Pancreas (tissue), 10 donors: ENCODE measurements around the gene NCK2. TPM values are rescaled to one million over a fixed set of nuclear protein-coding genes. Genes with fewer than 3 reads are reported as not detected.

Source experiments
- ATAC-seq, 4 donors: fragments of 200-7000 bp; cut with Tn5 transposase; one replicate each; pipeline versions ENCODE4 v1.8.0 to v1.9.1; 2020; ENCODE audit warnings: mild to moderate bottlenecking in 4 of 4, moderate library complexity in 4 of 4
- DNase-seq, 6 donors: peaks; one replicate each; pipeline ENCODE4 v3.0.0-alpha.2; 2020
- FAIRE-seq: peaks from 2 replicates; lab custom pipeline; 2012; peaks lifted over from hg19 to GRCh38; lab: Jason Lieb, UNC
- H3K27ac ChIP-seq, 4 donors: fragments of 200-600 bp; sonication (generic); 1 replicate in 3 of 4; 2 replicates in 1 of 4; pipeline versions ENCODE4 v1.5.0 to v1.8.0; 2020
- H3K27me3 ChIP-seq, 4 donors: fragments of 200-600 bp; one replicate each; pipeline ENCODE4 v1.8.0; 2021
- H3K36me3 ChIP-seq, 3 donors: fragments of 200-600 bp; sonication (generic) in 1 of 3; one replicate each; pipeline versions ENCODE4 v1.5.0 to v1.8.0; 2020 to 2021
- H3K4me1 ChIP-seq, 3 donors: fragments of 200-600 bp; one replicate each; pipeline ENCODE4 v1.8.0; 2021
- H3K4me3 ChIP-seq, 4 donors: fragments of 200-600 bp; sonication (generic) in 2 of 4; one replicate each; pipeline versions ENCODE4 v1.5.0 to v1.8.0; 2020 to 2021
- H3K9me3 ChIP-seq, 4 donors: fragments of 200-600 bp; one replicate each; pipeline ENCODE4 v1.8.0; 2021
- CTCF ChIP-seq, 4 donors: fragments of 200-600 bp; sonication (generic) in 3 of 4; IDR thresholded peaks; one replicate each; pipeline versions ENCODE4 v1.5.0 to v1.8.0; 2021; ENCODE audit warnings: antibody characterized with exemption in 4 of 4
- WGBS, 2 donors: extraction: QIAGEN DNeasy Blood & Tissue Kit; methylation state at CpG; one replicate each; pipeline ENCODE4 v1.1.7; 2013; 5-methylcytosine and 5-hydroxymethylcytosine counted together
- intact Hi-C, 3 donors: fragments of 100-400 bp; cut with DNase I; formaldehyde crosslinking; loops; one replicate each; pipeline versions ENCODE4 v1.11.1 to v1.14.2; 2022
- polyA plus RNA-seq, 2 donors: library from polyadenylated mRNA; stranded (reverse); fragments of 200-250 nt; gene quantifications; one replicate each; pipeline ENCODE4 v1.2.3, GENCODE V29; 2013
- total RNA-seq, 6 donors: library from RNA; stranded (reverse); fragmentation: NEBNext Ultra II Directional in 4 of 6; extraction: Animal tissue kit (Norgen Biotek cat#: 25700) in 4 of 6; gene quantifications; one replicate each; pipeline versions ENCODE4 v1.2.1 to v1.2.4, GENCODE V29; 2021 to 2023
- donor health status: healthy with polysubstance abuse.
- donor health status: DM: no; HTN: no; CAD: no; lungs with moderate emphysema.
- donor health status: DM: no; HTN: no; CAD: no.
- donor health status: control.
- donor health status: control.
- donor health status: Bipolar disorder and iron deficiency.
- donor health status: DM: yes; HTN: yes; CAD: no.
- donor health status: DM: no; HTN: no; CAD: no.
- donor health status: DM: no; HTN: no; CAD: no.
- donor health status: DM: yes; HTN: yes; CAD: no.

NCK2 gene
- total and polyA plus RNA-seq, 8 donors = 28.4 to 57.6 (median 31.2) TPM

- H3K36me3 ChIP-seq = no peaks in the 10 kb centered on the region
- TF ChIP-seq CTCF (IDR thresholded peaks at IDR 0.05) = no peak
- no peaks in the 10 kb centered on the region for H3K9me3 ChIP-seq
- H3K4me3 ChIP-seq = no peak overlapping the region
- ATAC-seq = no peak
- H3K4me1 ChIP-seq = peaks cover 0 to 10% (median 2%) of the 10 kb centered on the region in 3 donors
- no peak overlapping the region for H3K27ac ChIP-seq
- intact Hi-C loops = no loop called here
- H3K27me3 ChIP-seq = no peaks in the 10 kb centered on the region
- DNase-seq = no peak
- WGBS, 2 donors = 89 to 91% methylated on average over 9 of the region's 9 CpGs
- FAIRE-seq = no peak
Measured at GRCh38 chr2:105824446-105824845, 79.7 kb downstream of the NCK2 start.

GRCh38 chr2:105827351-105828096 lies 82.8 kb downstream of the NCK2 start:
- 93 to 97% methylated on average over 1 of the region's 1 CpG for WGBS, 2 donors

GRCh38 chr2:105828558-105828957 lies 83.8 kb downstream of the NCK2 start:
- H3K4me3 ChIP-seq = no peak overlapping the region
- intact Hi-C loops = no loop called here
- DNase-seq (no peak), ATAC-seq (no peak), FAIRE-seq (no peak)
- TF ChIP-seq CTCF (IDR thresholded peaks at IDR 0.05) = no peak
- H3K27me3 ChIP-seq = no peaks in the 10 kb centered on the region
- no peaks in the 10 kb centered on the region for H3K4me1 ChIP-seq
- no peaks in the 10 kb centered on the region for H3K36me3 ChIP-seq
- peaks cover 0 to 5% (median 0%) of the 10 kb centered on the region in 4 donors for H3K9me3 ChIP-seq
- H3K27ac ChIP-seq = no peak overlapping the region

More at GRCh38 chr2:105827351-105828096, 82.8 kb downstream of the NCK2 start:
- no peak for DNase-seq
- ATAC-seq = no peak
- peaks cover 0 to 3% (median 0%) of the 10 kb centered on the region in 3 donors for H3K4me1 ChIP-seq
- no peaks in the 10 kb centered on the region for H3K36me3 ChIP-seq
- no peak for FAIRE-seq
- no peak overlapping the region for H3K27ac ChIP-seq
- H3K4me3 ChIP-seq = no peak overlapping the region
- TF ChIP-seq CTCF (IDR thresholded peaks at IDR 0.05) = no peak
- H3K27me3 ChIP-seq = no peaks in the 10 kb centered on the region
- peaks cover 0 to 5% (median 0%) of the 10 kb centered on the region in 4 donors for H3K9me3 ChIP-seq
- intact Hi-C loops = no loop called here

GRCh38 chr2:105834931-105835330 lies 90.2 kb downstream of the NCK2 start:
- ATAC-seq = no peak
- DNase-seq = no peak
- no peak for FAIRE-seq
- 94 to 98% methylated on average over 1 of the region's 1 CpG for WGBS, 2 donors
- Histone ChIP-seq H3K4me1 (peaks cover 0 to 13% (median 8%) of the 10 kb centered on the region in 3 donors), H3K4me3 (no peak overlapping the region), H3K9me3 (peaks cover 0 to 5% (median 0%) of the 10 kb centered on the region in 4 donors), H3K27ac (no peak overlapping the region), H3K27me3 (no peaks in the 10 kb centered on the region), H3K36me3 (no peaks in the 10 kb centered on the region)
- intact Hi-C loops = no loop called here
- no peak for TF ChIP-seq CTCF (IDR thresholded peaks at IDR 0.05)

GRCh38 chr2:105836341-105836740 lies 91.6 kb downstream of the NCK2 start:
- TF ChIP-seq CTCF (IDR thresholded peaks at IDR 0.05) = no peak
- no peaks in the 10 kb centered on the region for H3K27me3 ChIP-seq
- H3K27ac ChIP-seq = no peak overlapping the region
- no peak overlapping the region for H3K4me3 ChIP-seq
- H3K36me3 ChIP-seq = no peaks in the 10 kb centered on the region
- H3K4me1 ChIP-seq = peaks cover 0 to 13% (median 8%) of the 10 kb centered on the region in 3 donors
- ATAC-seq (no peak), DNase-seq (no peak), FAIRE-seq (no peak)
- H3K9me3 ChIP-seq = peaks cover 0 to 5% (median 0%) of the 10 kb centered on the region in 4 donors
- intact Hi-C loops = no loop called here
- WGBS, 2 donors = 97 to 98% methylated on average over 4 of the region's 4 CpGs
